WERI-Rb-1 (cell line): ENCODE measurements around the gene RBPJ.

Source experiments
- DNase-seq: peaks from one replicate; pipeline ENCODE4 v3.0.0-alpha.2; 2020
- H3K27ac ChIP-seq: fragments of 250-450 bp; sonication (Bioruptor Pico); 2 replicates; pipeline ENCODE4 v1.5.1; 2020; ENCODE audit warnings: mild to moderate bottlenecking, moderate library complexity
- H3K27me3 ChIP-seq: fragments of 250-450 bp; sonication (Bioruptor Pico); 2 replicates; pipeline ENCODE4 v1.5.1; 2021; ENCODE audit warnings: mild to moderate bottlenecking, low read depth, moderate library complexity; ENCODE audit not compliant: insufficient read depth, severe bottlenecking
- H3K36me3 ChIP-seq: fragments of 250-450 bp; sonication (Bioruptor Pico); 2 replicates; pipeline ENCODE4 v1.5.1; 2020; ENCODE audit warnings: mild to moderate bottlenecking, moderate library complexity
- H3K4me3 ChIP-seq: 2 replicates; pipeline ENCODE4 v1.5.1; 2011; ENCODE audit warnings: low read depth, mild to moderate bottlenecking, control low read depth, low read length
- H3K9me3 ChIP-seq: fragments of 250-450 bp; sonication (Bioruptor Pico); 2 replicates; pipeline ENCODE4 v1.5.1; 2021; ENCODE audit warnings: mild to moderate bottlenecking, moderate library complexity; ENCODE audit not compliant: severe bottlenecking
- TF ChIP-seq, protein P1 (sequence below): IDR thresholded peaks from 2 replicates; pipeline ENCODE4 v1.5.1; 2011; ENCODE audit warnings: low read depth, mild to moderate bottlenecking, control low read depth, inconsistent platforms, low read length

Gene RBPJ

DNA sequence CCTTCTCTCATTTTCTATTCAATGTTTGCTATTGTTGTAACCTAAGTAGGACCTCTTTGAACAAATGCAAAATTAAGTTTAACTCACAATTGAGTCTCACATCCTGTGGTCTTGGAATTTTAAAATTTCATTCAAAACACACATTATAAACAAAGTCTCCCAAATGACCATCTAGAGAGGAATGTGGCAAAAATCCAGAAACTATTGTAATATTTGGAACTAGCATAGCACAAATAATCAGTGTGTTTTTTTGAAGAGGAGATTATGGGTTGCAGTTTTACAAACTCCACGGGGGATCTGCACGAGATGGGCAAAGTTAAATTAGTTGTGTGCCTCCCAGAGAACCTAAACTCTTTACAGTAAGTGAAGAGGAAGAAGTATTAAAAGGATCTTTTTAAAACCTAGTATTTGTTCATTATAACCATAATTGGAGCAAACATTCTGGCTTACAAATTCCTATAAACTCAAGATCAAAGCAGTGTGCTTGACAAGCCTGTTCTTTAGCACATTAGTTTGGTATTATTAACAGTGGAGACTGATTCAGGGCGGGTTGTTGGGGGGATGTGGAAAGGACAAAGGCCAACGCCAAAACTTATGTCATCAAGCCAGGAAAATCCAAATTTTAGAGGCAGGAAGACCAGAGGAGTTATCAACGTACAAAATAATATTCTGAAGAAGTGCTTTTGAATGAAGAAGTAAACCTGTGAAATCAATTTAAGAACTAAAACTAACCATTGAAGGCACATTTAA, 22.4 kb upstream of the RBPJ start:
- H3K27ac ChIP-seq: no peak overlapping the region

DNA sequence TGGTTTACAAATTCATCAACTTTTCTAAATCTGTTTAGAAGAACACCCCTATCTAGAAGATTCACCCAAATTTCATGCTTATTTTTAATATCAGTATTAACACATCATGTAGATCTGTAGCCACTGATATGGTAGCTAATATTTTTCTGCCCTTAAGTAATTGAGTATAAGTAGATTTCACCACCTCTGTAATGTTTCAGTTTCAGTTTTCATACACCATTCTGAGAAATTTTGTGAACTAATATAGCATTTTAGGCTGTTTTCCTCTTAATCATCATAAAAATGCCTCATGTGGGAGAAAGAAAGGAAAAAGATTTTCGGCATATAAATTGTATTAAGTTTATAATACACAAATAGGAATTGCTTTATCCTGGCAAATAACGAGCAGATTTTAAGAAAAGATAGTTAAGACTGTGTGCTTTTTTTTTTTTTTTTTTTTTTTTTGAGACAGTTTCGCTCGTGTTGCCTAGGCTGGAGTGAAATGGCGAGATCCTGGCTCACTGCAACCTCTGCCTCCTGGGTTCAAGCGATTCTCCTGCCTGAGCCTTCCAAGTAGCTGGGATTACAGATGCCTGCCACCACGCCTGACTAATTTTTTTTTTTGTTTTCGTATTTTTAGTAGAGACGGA, 21.4 kb upstream of the RBPJ start:
- Histone ChIP-seq H3K27ac (no peak overlapping the region), H3K27me3 (no peaks in the 10 kb centered on the region), H3K4me3 (no peak overlapping the region), H3K9me3 (no peaks in the 10 kb centered on the region), H3K36me3 (no peaks in the 10 kb centered on the region)
- TF ChIP-seq, protein P1, sequence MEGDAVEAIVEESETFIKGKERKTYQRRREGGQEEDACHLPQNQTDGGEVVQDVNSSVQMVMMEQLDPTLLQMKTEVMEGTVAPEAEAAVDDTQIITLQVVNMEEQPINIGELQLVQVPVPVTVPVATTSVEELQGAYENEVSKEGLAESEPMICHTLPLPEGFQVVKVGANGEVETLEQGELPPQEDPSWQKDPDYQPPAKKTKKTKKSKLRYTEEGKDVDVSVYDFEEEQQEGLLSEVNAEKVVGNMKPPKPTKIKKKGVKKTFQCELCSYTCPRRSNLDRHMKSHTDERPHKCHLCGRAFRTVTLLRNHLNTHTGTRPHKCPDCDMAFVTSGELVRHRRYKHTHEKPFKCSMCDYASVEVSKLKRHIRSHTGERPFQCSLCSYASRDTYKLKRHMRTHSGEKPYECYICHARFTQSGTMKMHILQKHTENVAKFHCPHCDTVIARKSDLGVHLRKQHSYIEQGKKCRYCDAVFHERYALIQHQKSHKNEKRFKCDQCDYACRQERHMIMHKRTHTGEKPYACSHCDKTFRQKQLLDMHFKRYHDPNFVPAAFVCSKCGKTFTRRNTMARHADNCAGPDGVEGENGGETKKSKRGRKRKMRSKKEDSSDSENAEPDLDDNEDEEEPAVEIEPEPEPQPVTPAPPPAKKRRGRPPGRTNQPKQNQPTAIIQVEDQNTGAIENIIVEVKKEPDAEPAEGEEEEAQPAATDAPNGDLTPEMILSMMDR: no peak
- DNase-seq: no peak

More for the DNA sequence above, 22.4 kb upstream of the RBPJ start:
- TF ChIP-seq, protein P1: no peak
- H3K36me3 ChIP-seq: no peaks in the 10 kb centered on the region
- no peaks in the 10 kb centered on the region for H3K9me3 ChIP-seq
- H3K4me3 ChIP-seq: no peak overlapping the region
- no peaks in the 10 kb centered on the region for H3K27me3 ChIP-seq
- no peak for DNase-seq

DNA sequence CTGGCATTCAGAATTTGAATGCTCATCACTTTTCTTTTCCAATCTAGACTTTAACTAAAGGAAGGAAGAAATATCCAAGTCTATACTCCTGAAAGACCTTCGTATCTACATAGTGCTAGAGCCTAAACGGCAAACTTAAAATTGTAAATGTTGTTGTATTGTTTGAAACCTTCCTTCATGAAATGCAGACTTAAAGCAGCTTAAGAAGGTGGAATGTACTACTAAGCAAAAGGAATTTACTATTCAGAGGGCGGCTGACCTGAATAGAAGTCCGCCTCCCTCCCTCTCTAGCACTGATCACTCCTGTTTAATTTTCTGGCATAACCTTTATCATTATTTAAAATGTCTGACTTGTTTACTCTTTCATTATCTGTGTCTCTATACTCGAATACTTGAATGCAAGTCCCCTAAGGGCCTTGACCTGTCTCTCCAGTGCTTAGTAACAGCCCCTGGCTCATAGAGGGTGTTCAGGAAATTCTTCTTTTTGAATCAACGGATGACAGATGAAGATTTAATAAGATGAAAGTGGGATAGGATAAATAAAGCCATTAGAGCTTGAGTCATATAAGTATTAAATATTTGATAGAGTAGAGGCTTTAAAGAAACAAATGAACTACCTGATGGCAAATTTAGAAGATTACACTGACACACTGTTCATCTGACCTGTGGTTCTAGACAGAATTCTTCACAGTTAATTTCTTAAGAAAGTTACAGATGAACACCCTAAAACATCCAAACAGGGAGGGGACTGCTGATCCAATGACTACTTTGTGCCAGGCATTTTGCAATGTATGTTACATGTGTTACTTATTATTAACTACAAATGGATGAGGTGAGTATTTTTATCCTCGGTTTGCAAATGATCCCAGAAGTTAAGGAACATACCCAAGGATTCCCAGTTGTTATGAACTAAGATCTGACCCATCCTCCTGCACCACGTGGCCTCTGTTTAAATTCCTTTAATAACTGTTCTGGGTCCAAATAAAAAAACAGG, 20.2 kb upstream of the RBPJ start:
- Histone ChIP-seq H3K9me3 (no peaks in the 10 kb centered on the region), H3K27ac (no peak overlapping the region)
- TF ChIP-seq, protein P1: no peak

DNA sequence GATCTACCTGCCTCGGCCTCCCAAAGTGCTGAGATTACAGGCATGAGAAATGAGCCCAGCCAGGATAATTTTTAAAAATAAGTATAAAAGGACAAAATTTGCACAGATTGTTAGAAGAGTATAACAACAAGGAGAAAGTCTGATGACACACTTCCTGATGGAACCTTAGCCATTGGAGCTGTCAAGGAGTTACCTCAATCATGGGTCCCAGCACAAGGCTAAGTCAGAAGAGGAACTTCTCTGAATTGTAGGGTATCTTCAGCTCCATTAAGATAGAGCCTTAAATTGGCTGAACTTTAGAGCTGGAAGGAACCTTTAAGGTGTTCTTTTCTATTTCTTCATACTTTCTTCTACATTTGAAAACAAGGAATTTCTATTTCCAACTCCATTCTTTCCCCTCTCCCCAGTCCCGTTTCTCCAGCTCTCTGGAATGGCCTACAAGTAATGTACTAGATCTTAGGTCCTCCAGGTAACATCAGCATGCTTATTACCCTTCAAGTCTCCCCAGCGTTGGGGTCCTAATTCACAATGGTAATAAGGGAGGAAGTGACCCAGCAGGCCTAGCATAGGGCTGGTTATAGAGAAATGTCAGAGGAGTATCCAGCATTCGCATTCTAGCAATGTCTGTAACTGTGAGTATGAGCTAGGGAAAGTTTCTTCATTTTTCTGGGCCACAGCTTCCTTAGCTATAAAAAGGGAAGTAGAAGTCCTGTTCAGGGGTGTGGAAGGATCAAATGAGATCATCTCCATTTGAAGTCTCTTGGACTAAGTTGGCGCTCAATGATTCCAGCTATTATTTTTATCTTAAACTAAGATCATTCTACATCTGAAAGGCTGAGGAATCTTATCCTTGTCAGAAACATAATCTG, 18.5 kb upstream of the RBPJ start:
- H3K4me3 ChIP-seq: no peak overlapping the region
- no peak overlapping the region for H3K27ac ChIP-seq
- DNase-seq: no peak
- H3K27me3 ChIP-seq: no peaks in the 10 kb centered on the region
- TF ChIP-seq, protein P1: no peak
- H3K36me3 ChIP-seq: no peaks in the 10 kb centered on the region
- H3K9me3 ChIP-seq: no peaks in the 10 kb centered on the region

More for the DNA sequence above, 20.2 kb upstream of the RBPJ start:
- no peak for DNase-seq
- H3K4me3 ChIP-seq: no peak overlapping the region
- H3K36me3 ChIP-seq: no peaks in the 10 kb centered on the region
- no peaks in the 10 kb centered on the region for H3K27me3 ChIP-seq

DNA sequence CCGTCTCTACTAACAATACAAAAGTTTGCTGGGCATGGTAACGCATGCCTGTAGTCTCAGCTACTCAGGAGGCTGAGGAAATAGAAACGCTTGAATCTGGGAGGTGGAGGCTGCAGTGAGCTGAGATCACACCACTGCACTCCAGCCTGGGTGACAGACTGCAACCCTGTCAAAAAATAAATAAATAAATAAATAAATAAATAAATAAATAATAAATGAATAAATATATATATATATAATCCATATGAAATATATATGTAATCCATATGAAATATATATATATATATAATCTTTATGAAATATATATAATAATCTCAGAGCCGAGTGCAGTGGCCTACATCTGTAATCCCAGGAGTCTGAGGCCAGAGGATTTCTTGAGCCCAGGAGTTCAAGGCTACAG, 17.8 kb upstream of the RBPJ start:
- no peak overlapping the region for H3K4me3 ChIP-seq
- no peaks in the 10 kb centered on the region for H3K9me3 ChIP-seq
- H3K27me3 ChIP-seq: no peaks in the 10 kb centered on the region
- TF ChIP-seq, protein P1: no peak
- H3K27ac ChIP-seq: no peak overlapping the region
- DNase-seq: no peak
- no peaks in the 10 kb centered on the region for H3K36me3 ChIP-seq
